Measurements from ENCODE around the gene CHST11.

CHST11 gene

DNA sequence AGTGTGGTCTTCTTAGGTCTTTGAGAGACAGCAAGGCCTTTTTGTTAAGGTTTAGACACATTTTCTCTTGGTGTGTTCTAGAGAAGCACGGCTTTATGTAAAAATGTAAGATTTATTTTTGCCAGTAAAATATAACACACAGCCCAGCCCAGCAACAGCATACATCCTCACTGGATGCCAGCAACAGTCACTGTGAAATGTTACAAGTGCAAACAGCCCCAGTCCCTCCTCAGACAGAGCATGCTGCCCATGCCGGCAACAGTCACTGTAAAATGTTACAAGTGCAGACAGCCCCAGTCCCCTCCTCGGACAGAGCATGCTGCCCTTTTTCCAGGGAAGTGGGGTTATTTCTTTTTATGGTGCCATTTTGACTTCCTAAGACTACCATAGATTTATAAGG, 207.6 kb downstream of the CHST11 start:
- TF ChIP-seq POLR2AphosphoS5 (IDR thresholded peaks at IDR 0.05; ENCODE audit: borderline replicate concordance, low read depth, low read length) (no peak), FOXP2 (optimal IDR thresholded peaks at IDR 0.05; ENCODE audit: control extremely low read depth, extremely low read length, insufficient read depth) (no peak), EZH2 (IDR thresholded peaks at IDR 0.05) (no peak)
- Histone ChIP-seq H3K9ac (ENCODE audit: insufficient read length) (no peak overlapping the region), H3K27ac (no peak overlapping the region), H3K4me3 (no peak overlapping the region), H3K36me3 (ENCODE audit: insufficient read depth, low read length) (no peaks in the 10 kb centered on the region), H3K9me3 (ENCODE audit: low read depth, low read length) (no peaks in the 10 kb centered on the region)
- DNase-seq (ENCODE audit: low read depth, low spot score), result no peak

DNA sequence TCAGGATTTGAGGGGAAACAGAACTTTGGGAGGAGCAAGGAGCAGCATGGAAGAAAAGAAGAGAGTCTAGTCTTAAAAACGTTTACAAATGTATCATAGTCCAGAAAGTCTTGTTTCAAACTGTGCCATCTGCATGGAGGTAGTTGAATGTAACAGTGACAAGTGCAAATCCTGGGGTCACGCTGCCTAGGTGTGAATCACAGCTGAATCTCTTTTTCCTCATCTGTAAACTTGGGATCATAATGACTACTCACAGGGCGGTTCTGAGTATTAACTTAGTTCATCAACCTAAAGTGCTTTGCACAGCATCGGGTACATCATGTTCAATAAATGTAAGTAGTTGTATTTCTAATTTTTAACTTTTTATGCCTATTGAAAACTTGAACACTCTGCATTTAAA, 208.5 kb downstream of the CHST11 start:
- H3K27ac ChIP-seq, result no peak overlapping the region
- no peak for DNase-seq (ENCODE audit: low read depth, low spot score)
- H3K9ac ChIP-seq (ENCODE audit: insufficient read length), result no peak overlapping the region
- H3K4me3 ChIP-seq, result no peak overlapping the region
- no peaks in the 10 kb centered on the region for H3K36me3 ChIP-seq (ENCODE audit: insufficient read depth, low read length)
- no peaks in the 10 kb centered on the region for H3K9me3 ChIP-seq (ENCODE audit: low read depth, low read length)
- no peak for TF ChIP-seq POLR2AphosphoS5 (IDR thresholded peaks at IDR 0.05; ENCODE audit: borderline replicate concordance, low read depth, low read length)
- TF ChIP-seq EZH2 (IDR thresholded peaks at IDR 0.05), result no peak
- TF ChIP-seq FOXP2 (optimal IDR thresholded peaks at IDR 0.05; ENCODE audit: control extremely low read depth, extremely low read length, insufficient read depth), result no peak

DNA sequence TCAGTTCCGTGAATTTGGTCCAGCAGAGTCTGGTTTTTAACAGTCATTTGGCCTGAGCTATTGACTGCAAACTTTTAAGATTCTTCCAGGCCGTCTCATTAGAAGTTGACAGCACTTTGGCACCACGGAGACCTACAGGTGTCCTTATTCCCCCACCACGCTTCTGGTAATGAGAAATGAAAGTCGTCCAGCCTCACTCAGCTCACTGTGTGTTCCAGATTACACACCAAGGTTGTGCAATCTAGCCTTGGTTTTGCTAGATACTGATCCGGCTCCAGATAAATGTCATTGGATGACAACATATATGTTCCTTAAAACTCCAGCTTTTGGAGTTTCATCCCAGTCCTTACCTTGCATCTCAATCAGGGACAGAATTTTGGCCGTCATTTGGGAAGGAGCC, 210.4 kb downstream of the CHST11 start:
- Histone ChIP-seq H3K27ac (no peak overlapping the region), H3K36me3 (ENCODE audit: insufficient read depth, low read length) (no peaks in the 10 kb centered on the region), H3K4me3 (no peak overlapping the region), H3K9me3 (ENCODE audit: low read depth, low read length) (no peaks in the 10 kb centered on the region), H3K9ac (ENCODE audit: insufficient read length) (no peak overlapping the region)
- no peak for DNase-seq (ENCODE audit: low read depth, low spot score)
- TF ChIP-seq FOXP2 (optimal IDR thresholded peaks at IDR 0.05; ENCODE audit: control extremely low read depth, extremely low read length, insufficient read depth) (no peak), POLR2AphosphoS5 (IDR thresholded peaks at IDR 0.05; ENCODE audit: borderline replicate concordance, low read depth, low read length) (no peak), EZH2 (IDR thresholded peaks at IDR 0.05) (no peak)

DNA sequence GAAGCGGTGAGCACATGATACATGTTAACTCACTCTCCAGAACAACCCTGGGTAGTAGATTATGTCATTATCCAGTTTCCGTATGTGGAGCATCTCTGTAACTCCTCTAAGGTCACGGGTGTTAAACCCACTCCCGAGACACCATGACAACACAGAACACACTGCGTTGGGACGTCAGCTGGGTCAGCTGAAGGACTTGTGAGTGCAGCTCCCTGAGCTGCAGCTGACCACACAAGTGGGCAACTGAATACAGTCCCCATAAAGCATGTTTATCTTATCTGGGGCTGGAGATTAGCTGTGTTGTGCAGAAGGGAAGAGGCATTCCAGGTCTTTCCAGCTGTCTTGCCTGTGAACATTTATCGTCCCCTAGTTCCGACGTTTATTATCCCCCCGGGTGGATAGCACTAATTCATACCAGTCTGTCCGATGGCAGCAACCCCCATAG, 211.5 kb downstream of the CHST11 start:
- no peak for DNase-seq (ENCODE audit: low read depth, low spot score)
- Histone ChIP-seq H3K9me3 (ENCODE audit: low read depth, low read length) (no peaks in the 10 kb centered on the region), H3K36me3 (ENCODE audit: insufficient read depth, low read length) (no peaks in the 10 kb centered on the region)

DNA sequence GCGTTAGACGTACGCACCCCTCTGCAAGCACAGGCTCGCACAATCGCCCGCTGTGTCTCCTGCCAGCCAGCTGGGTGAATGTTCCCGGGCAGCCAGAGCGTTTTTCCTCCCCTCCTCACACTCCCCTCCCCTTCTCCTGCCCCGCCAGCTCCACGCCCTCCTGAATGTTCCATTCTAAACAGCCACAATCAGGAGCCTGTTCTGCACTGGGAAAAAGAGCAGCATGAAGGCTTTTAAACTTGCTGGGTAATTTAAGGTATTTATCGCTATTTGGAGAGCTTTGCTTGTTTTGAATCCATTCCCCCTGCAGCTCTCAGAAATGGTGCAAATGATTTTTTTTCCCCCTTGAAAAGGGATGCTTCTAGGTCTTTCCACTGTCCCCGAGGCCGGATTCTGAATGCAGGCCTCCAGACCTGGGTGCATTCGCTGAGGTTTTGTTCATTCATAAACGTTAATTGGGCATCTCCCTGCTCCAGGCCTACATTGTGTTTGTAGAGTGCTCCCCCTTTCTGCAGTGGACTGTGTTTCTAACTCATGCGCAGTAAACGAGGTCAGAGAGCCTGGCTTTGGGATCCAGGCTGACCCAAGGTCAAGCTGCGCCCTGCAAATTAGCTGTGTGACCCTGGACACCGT, 212.5 kb downstream of the CHST11 start:
- no peak for DNase-seq (ENCODE audit: low read depth, low spot score)
- Histone ChIP-seq H3K4me3 (peak overlapping the region; percentile 2; the same call in 1 of the 2 replicates), H3K9ac (ENCODE audit: insufficient read length) (peak overlapping the region; percentile 41), H3K36me3 (ENCODE audit: insufficient read depth, low read length) (no peaks in the 10 kb centered on the region), H3K27ac (peak overlapping the region; percentile 80; the same call in 1 of the 2 replicates), H3K9me3 (ENCODE audit: low read depth, low read length) (no peaks in the 10 kb centered on the region)
- peak; percentile 18 for TF ChIP-seq FOXP2 (optimal IDR thresholded peaks at IDR 0.05; ENCODE audit: control extremely low read depth, extremely low read length, insufficient read depth)
- no peak for TF ChIP-seq POLR2AphosphoS5 (IDR thresholded peaks at IDR 0.05; ENCODE audit: borderline replicate concordance, low read depth, low read length)

More for the DNA sequence above, 211.5 kb downstream of the CHST11 start:
- Histone ChIP-seq H3K27ac (peak overlapping the region; percentile 80; the same call in 1 of the 2 replicates), H3K9ac (ENCODE audit: insufficient read length) (peak overlapping the region; percentile 41), H3K4me3 (peak overlapping the region; percentile 2; the same call in 1 of the 2 replicates)
- TF ChIP-seq POLR2AphosphoS5 (IDR thresholded peaks at IDR 0.05; ENCODE audit: borderline replicate concordance, low read depth, low read length) (no peak), EZH2 (IDR thresholded peaks at IDR 0.05) (no peak), FOXP2 (optimal IDR thresholded peaks at IDR 0.05; ENCODE audit: control extremely low read depth, extremely low read length, insufficient read depth) (no peak)

DNA sequence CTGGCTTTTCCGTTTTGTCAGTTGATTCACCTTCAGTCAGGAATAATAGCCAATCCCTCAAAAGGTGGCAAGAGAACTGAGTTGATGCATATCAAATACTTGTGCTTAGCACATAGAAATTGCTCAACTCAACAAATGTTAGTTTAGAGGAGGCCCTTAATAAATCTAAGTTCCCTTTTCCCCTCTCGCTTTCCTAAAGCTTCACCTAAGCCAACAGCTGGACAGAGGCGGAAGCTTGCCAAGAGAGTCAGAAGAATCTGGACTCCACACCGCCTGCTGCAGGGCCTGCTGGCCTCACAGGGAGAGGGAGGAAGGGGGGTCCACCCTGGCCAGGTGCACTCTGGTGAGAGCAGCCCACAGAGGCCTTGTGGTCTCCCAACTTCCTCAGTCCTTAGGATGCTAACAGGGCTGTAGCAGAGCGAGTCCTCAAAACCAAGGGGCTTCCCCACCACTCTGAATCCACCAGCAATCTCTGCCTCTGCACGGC, 213.1 kb downstream of the CHST11 start:
- no peak overlapping the region for H3K4me3 ChIP-seq
- TF ChIP-seq POLR2AphosphoS5 (IDR thresholded peaks at IDR 0.05; ENCODE audit: borderline replicate concordance, low read depth, low read length) (no peak), EZH2 (IDR thresholded peaks at IDR 0.05) (no peak), FOXP2 (optimal IDR thresholded peaks at IDR 0.05; ENCODE audit: control extremely low read depth, extremely low read length, insufficient read depth) (no peak)
- H3K27ac ChIP-seq, result no peak overlapping the region
- no peaks in the 10 kb centered on the region for H3K36me3 ChIP-seq (ENCODE audit: insufficient read depth, low read length)
- H3K9ac ChIP-seq (ENCODE audit: insufficient read length), result no peak overlapping the region
- no peak for DNase-seq (ENCODE audit: low read depth, low spot score)
- H3K9me3 ChIP-seq (ENCODE audit: low read depth, low read length), result no peaks in the 10 kb centered on the region

DNA sequence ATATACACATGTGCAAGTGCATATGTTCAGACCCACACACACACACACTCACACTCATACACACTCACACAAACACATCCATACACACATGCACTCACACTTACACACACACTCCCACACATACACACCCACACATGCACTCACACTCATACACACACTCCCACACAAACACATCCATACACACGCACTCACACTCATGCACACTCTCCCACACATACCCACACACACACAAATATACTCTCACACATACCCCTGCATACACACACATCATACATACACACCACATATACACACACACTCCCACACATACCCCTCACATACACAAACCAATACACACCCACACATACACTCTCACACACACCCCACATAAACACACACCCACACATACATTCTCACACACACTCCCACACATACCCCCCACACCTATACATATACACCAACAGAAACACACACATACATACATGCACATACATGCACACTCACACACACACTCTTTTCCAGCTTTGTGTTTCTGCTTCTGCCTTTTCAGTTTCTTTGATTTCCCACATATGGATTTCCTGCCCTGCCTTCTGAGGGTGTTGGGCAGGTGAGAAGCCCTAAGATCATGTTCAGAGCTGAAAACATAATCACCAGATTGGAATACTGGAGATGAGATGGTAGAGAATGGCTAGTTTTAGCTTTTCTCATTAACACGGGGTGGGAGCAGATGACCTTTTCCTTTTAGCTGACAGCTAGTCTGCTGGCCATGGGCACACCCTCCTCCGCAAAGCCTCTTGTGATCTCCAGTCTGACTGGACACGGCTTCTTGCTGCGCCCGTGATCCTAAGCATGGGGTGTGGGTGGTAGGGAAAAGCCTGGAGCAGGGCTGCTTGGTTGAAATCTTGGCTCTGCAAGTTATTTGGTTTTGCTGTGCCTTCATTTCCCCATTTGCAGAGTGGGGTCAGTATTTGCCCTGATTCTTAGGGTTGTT, 214.0 kb downstream of the CHST11 start:
- TF ChIP-seq FOXP2 (optimal IDR thresholded peaks at IDR 0.05; ENCODE audit: control extremely low read depth, extremely low read length, insufficient read depth), result no peak
- no peak for TF ChIP-seq POLR2AphosphoS5 (IDR thresholded peaks at IDR 0.05; ENCODE audit: borderline replicate concordance, low read depth, low read length)
- TF ChIP-seq EZH2 (IDR thresholded peaks at IDR 0.05), result no peak
- no peak overlapping the region for H3K9ac ChIP-seq (ENCODE audit: insufficient read length)
- H3K4me3 ChIP-seq, result no peak overlapping the region
- DNase-seq (ENCODE audit: low read depth, low spot score), result no peak
- no peaks in the 10 kb centered on the region for H3K36me3 ChIP-seq (ENCODE audit: insufficient read depth, low read length)
- no peak overlapping the region for H3K27ac ChIP-seq
- H3K9me3 ChIP-seq (ENCODE audit: low read depth, low read length), result no peaks in the 10 kb centered on the region
